IMR-90 (cell line): Measurements from ENCODE around the gene MRPL50. TPM values are rescaled to one million over a fixed set of nuclear protein-coding genes. Genes with fewer than 3 reads are reported as not detected.

Source experiments
- ATAC-seq: fragments of 200-7000 bp; cut with Tn5 transposase; 2 replicates; pipeline ENCODE4 v1.9.1; 2020; ENCODE audit warnings: low read depth, mild to moderate bottlenecking, moderate library complexity
- BruUV-seq: library from RNA; stranded (reverse); fragments of 400-500 nt; replicated peaks from 2 replicates; lab custom pipeline; 2021; lab: Mats Ljungman, UMichigan
- CTCF ChIA-PET: fragments of 300-600 bp; formaldehyde crosslinking; extraction: SDS; loops from one replicate; lab custom pipeline; 2021; ENCODE audit warnings: antibody characterized with exemption; lab: Yijun Ruan, JAX
- POLR2A ChIA-PET: fragments of 300-600 bp; sonication (Branson Sonifier 250); formaldehyde crosslinking; loops from one replicate; lab custom pipeline; 2022; ENCODE audit warnings: antibody characterized with exemption; ENCODE audit not compliant: unreplicated experiment; lab: Charles Lee
- DNase-seq: peaks from one replicate; pipeline ENCODE4 v3.0.0; 2013
- H2AFZ ChIP-seq: replicated peaks from 2 replicates; pipeline ENCODE3; 2013; ENCODE audit warnings: low read length, mild to moderate bottlenecking; ENCODE audit not compliant: poor library complexity
- H2AK5ac ChIP-seq: 2 replicates; pipeline ENCODE4 v1.6.1; 2013; ENCODE audit warnings: low read depth, low read length, inconsistent platforms
- H2AK9ac ChIP-seq: replicated peaks from 2 replicates; pipeline ENCODE3; 2013; ENCODE audit warnings: mild to moderate bottlenecking, low read depth, low read length, moderate library complexity; ENCODE audit not compliant: poor library complexity
- H2BK120ac ChIP-seq: 2 replicates; pipeline ENCODE4 v1.6.1; 2013; ENCODE audit warnings: low read depth, low read length, inconsistent platforms
- H2BK15ac ChIP-seq: 3 replicates; pipeline ENCODE4 v1.6.1; 2013; ENCODE audit warnings: low read depth, low read length, inconsistent platforms
- H2BK20ac ChIP-seq: 2 replicates; pipeline ENCODE4 v1.6.1; 2013; ENCODE audit warnings: low read depth, mild to moderate bottlenecking, inconsistent platforms, low read length, moderate library complexity
- H2BK5ac ChIP-seq: 2 replicates; pipeline ENCODE4 v1.6.1; 2013; ENCODE audit warnings: mild to moderate bottlenecking, low read depth, low read length, inconsistent platforms; ENCODE audit not compliant: poor library complexity, severe bottlenecking
- H3K14ac ChIP-seq: replicated peaks from 2 replicates; pipeline ENCODE4 v1.6.1; 2013; ENCODE audit warnings: low read depth, low read length, inconsistent platforms
- H3K18ac ChIP-seq: 2 replicates; pipeline ENCODE4 v1.6.1; 2013; ENCODE audit warnings: low read depth, low read length, control low read depth
- H3K23ac ChIP-seq: 2 replicates; pipeline ENCODE4 v1.6.1; 2013; ENCODE audit warnings: low read depth, low read length, inconsistent platforms
- H3K27ac ChIP-seq: 2 replicates; pipeline ENCODE4 v1.5.1; 2013; ENCODE audit warnings: mild to moderate bottlenecking, control low read depth, low read length; ENCODE audit not compliant: insufficient read depth
- H3K27me3 ChIP-seq: 2 replicates; pipeline ENCODE4 v1.6.1; 2013; ENCODE audit warnings: low read length; ENCODE audit not compliant: control insufficient read depth, insufficient read depth
- H3K36me3 ChIP-seq: 2 replicates; pipeline ENCODE4 v1.6.1; 2013; ENCODE audit warnings: low read length, mixed read lengths; ENCODE audit not compliant: control insufficient read depth, insufficient read depth
- H3K4ac ChIP-seq: 2 replicates; pipeline ENCODE4 v1.6.1; 2013; ENCODE audit warnings: low read depth, low read length, inconsistent platforms
- H3K4me1 ChIP-seq: 2 replicates; pipeline ENCODE4 v1.6.1; 2013; ENCODE audit warnings: low read length, mixed read lengths; ENCODE audit not compliant: control insufficient read depth, insufficient read depth
- H3K4me2 ChIP-seq: 2 replicates; pipeline ENCODE4 v1.6.1; 2013; ENCODE audit warnings: low read depth, mild to moderate bottlenecking, control low read depth, low read length, moderate library complexity
- H3K4me3 ChIP-seq: 2 replicates; pipeline ENCODE4 v1.5.1; 2013; ENCODE audit warnings: low read depth, mild to moderate bottlenecking, control low read depth, low read length, moderate library complexity; ENCODE audit not compliant: insufficient read depth
- H3K56ac ChIP-seq: 2 replicates; pipeline ENCODE4 v1.6.1; 2013; ENCODE audit warnings: low read length, inconsistent platforms; ENCODE audit not compliant: insufficient read depth; ENCODE audit errors: extremely low read depth
- H3K79me1 ChIP-seq, 2 experiments: 2 replicates each; pipeline ENCODE4 v1.6.1; 2013; ENCODE audit warnings: low read length in 2 of 2, inconsistent platforms in 1 of 2, low read depth in 1 of 2
- H3K9ac ChIP-seq: 2 replicates; pipeline ENCODE4 v1.6.1; 2013; ENCODE audit warnings: low read depth, low read length, control low read depth
- H3K9me1 ChIP-seq: 2 replicates; pipeline ENCODE4 v1.6.1; 2013; ENCODE audit warnings: low read length, inconsistent platforms; ENCODE audit not compliant: insufficient read depth
- H3K9me3 ChIP-seq: 2 replicates; pipeline ENCODE4 v1.6.1; 2013; ENCODE audit warnings: low read length; ENCODE audit not compliant: control insufficient read depth, insufficient read depth
- H4K20me1 ChIP-seq: 2 replicates; pipeline ENCODE4 v1.6.1; 2013; ENCODE audit warnings: low read length, inconsistent platforms; ENCODE audit not compliant: insufficient read depth
- H4K5ac ChIP-seq: 2 replicates; pipeline ENCODE4 v1.6.1; 2013; ENCODE audit warnings: mild to moderate bottlenecking, low read depth, low read length, control low read depth
- H4K8ac ChIP-seq, 2 experiments: 2 replicates each; pipeline ENCODE4 v1.6.1; 2013; ENCODE audit warnings: low read depth in 2 of 2, low read length in 2 of 2, control low read depth in 1 of 2, inconsistent platforms in 1 of 2
- H4K91ac ChIP-seq: 2 replicates; pipeline ENCODE4 v1.6.1; 2013; ENCODE audit warnings: low read depth, low read length, inconsistent platforms; ENCODE audit not compliant: insufficient read depth
- BHLHE40 ChIP-seq: fragments of 150-350 bp; IDR thresholded peaks from 2 replicates; pipeline ENCODE4 v1.6.1; 2016; ENCODE audit warnings: mild to moderate bottlenecking, low read depth, low read length
- CEBPB ChIP-seq: IDR thresholded peaks from 2 replicates; pipeline ENCODE4 v1.6.1; 2012; ENCODE audit warnings: low read depth, low read length, improper control_type of control experiment
- CHD1 ChIP-seq: IDR thresholded peaks from 2 replicates; pipeline ENCODE4 v1.6.1; 2012; ENCODE audit warnings: low read depth, low read length, improper control_type of control experiment
- FOS ChIP-seq: fragments of 150-350 bp; IDR thresholded peaks from 2 replicates; pipeline ENCODE4 v1.6.1; 2016; ENCODE audit warnings: low read depth, low read length
- MAFK ChIP-seq: IDR thresholded peaks from 2 replicates; pipeline ENCODE4 v1.6.1; 2012; ENCODE audit warnings: low read depth, low read length, improper control_type of control experiment
- MAZ ChIP-seq: IDR thresholded peaks from 2 replicates; pipeline ENCODE4 v1.6.1; 2012; ENCODE audit warnings: low read depth, mild to moderate bottlenecking, low read length, improper control_type of control experiment, moderate library complexity, borderline replicate concordance
- MXI1 ChIP-seq: IDR thresholded peaks from 2 replicates; pipeline ENCODE4 v1.6.1; 2012; ENCODE audit warnings: low read depth, mild to moderate bottlenecking, low read length, moderate library complexity, borderline replicate concordance
- NFE2L2 ChIP-seq: fragments of 150-350 bp; IDR thresholded peaks from 2 replicates; pipeline ENCODE4 v1.6.1; 2016; ENCODE audit warnings: low read depth, mild to moderate bottlenecking, low read length
- RAD21 ChIP-seq: IDR thresholded peaks from 2 replicates; pipeline ENCODE4 v1.6.1; 2012; ENCODE audit warnings: low read length, improper control_type of control experiment
- RFX5 ChIP-seq: IDR thresholded peaks from 2 replicates; pipeline ENCODE4 v1.8.0; 2012; ENCODE audit warnings: low read depth, mild to moderate bottlenecking, low read length, moderate library complexity
- WGBS, 2 experiments: methylation state at CpG; one replicate each; pipeline versions ENCODE4 v1.1.5 to v1.1.7; 2013; ENCODE audit warnings: missing lambda C conversion rate in 2 of 2; ENCODE audit not compliant: insufficient read length in 1 of 2; ENCODE audit errors: extremely low coverage in 2 of 2; 5-methylcytosine and 5-hydroxymethylcytosine counted together
- dilution Hi-C: fragments of 300-500 bp; cut with HindIII; formaldehyde crosslinking; loops from one replicate; pipeline ENCODE4 v1.14.3; 2018; ENCODE audit warnings: low sequenced_read_pairs; ENCODE audit not compliant: unreplicated experiment
- in situ Hi-C: fragments of 300-500 bp; cut with MboI; formaldehyde crosslinking; loops from 3 replicates; pipeline ENCODE4 v1.14.3; 2019; ENCODE audit warnings: low sequenced_read_pairs, inconsistent platforms, mixed read lengths
- intact Hi-C: fragments of 100-400 bp; cut with micrococcal nuclease; formaldehyde crosslinking; loops from 2 replicates; pipeline ENCODE4 v1.10.0; 2022
- polyA plus RNA-seq, 3 experiments: library from polyadenylated mRNA; depleted of rRNA; stranded (reverse); fragments of >200 nt; gene quantifications; 2 replicates each; pipeline ENCODE4 v1.2.3, GENCODE V29; 2012; ENCODE audit warnings: low replicate concordance in 1 of 3
- total RNA-seq: library from RNA; depleted of rRNA; stranded (reverse); fragments of >200 nt; gene quantifications from 2 replicates; pipeline ENCODE4 v1.2.3, GENCODE V29; 2012
- TF ChIP-seq, protein P1 (sequence below): fragments of 150-350 bp; IDR thresholded peaks from 2 replicates; pipeline ENCODE4 v1.6.1; 2016; ENCODE audit warnings: low read depth, mild to moderate bottlenecking, low read length, moderate library complexity, borderline replicate concordance
- TF ChIP-seq, protein P2 (sequence below): fragments of 150-350 bp; IDR thresholded peaks from 2 replicates; pipeline ENCODE4 v1.6.1; 2017; ENCODE audit warnings: mild to moderate bottlenecking, antibody characterized with exemption, low read length, low read depth

The MRPL50 gene
- total and polyA plus RNA-seq, 2 of the 4 experiments (the other 2 are of a cell fraction) = 7.5 to 8.6 TPM

DNA sequence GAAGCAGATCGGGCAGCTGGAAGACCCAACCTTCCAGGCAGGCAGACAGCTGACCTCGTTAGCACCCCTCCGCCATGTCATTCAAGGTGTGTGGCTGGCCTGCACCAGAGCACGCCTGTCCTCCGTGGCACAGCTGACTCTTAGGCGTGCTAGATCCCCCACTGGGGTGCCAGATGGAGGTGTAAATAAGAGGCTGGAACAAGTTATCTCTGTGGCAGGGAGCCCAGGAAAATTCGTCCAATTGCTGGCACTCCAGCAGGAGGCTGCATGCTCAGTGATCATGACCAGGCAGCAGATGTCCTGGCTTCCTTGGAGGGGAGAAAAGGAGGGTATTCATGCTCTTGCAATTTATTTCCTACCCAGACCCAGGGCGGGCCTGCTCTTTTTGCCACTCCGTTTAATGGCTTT, 45.0 kb upstream of the MRPL50 start:
- Histone ChIP-seq H3K18ac (no peak overlapping the region), H3K9me3 (no peaks in the 10 kb centered on the region), H2BK20ac (no peak overlapping the region), H3K23ac (no peak overlapping the region), H3K79me1 (no peaks in the 10 kb centered on the region), H3K56ac (no peak overlapping the region), H2AK9ac (no peak overlapping the region), H3K14ac (no peak overlapping the region), H2BK5ac (no peak overlapping the region), H4K20me1 (no peaks in the 10 kb centered on the region), H3K27ac (no peak overlapping the region), H2BK120ac (no peak overlapping the region), H4K8ac (no peak overlapping the region), H3K27me3 (peaks cover 4% of the 10 kb centered on the region), H3K4ac (no peak overlapping the region), H3K36me3 (no peaks in the 10 kb centered on the region), H3K9ac (no peak overlapping the region), H3K4me1 (no peaks in the 10 kb centered on the region), H2BK15ac (no peak overlapping the region), H3K4me2 (no peak overlapping the region), H2AK5ac (no peak overlapping the region), H4K5ac (no peak overlapping the region), H3K4me3 (no peak overlapping the region), H3K9me1 (no peaks in the 10 kb centered on the region), H2AFZ (no peak overlapping the region), H4K91ac (no peak overlapping the region)
- DNase-seq = no peak
- dilution Hi-C loops = no loop called here
- CTCF ChIA-PET = no interaction called here
- no peak for ATAC-seq
- TF ChIP-seq NFE2L2 = no peak
- no peak for TF ChIP-seq MAZ
- TF ChIP-seq, protein P1, sequence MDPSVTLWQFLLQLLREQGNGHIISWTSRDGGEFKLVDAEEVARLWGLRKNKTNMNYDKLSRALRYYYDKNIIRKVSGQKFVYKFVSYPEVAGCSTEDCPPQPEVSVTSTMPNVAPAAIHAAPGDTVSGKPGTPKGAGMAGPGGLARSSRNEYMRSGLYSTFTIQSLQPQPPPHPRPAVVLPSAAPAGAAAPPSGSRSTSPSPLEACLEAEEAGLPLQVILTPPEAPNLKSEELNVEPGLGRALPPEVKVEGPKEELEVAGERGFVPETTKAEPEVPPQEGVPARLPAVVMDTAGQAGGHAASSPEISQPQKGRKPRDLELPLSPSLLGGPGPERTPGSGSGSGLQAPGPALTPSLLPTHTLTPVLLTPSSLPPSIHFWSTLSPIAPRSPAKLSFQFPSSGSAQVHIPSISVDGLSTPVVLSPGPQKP = no peak
- TF ChIP-seq FOS = no peak
- TF ChIP-seq CHD1 = no peak
- no peak for TF ChIP-seq CEBPB
- no peak for TF ChIP-seq BHLHE40
- no peak for TF ChIP-seq RAD21
- TF ChIP-seq, protein P2, sequence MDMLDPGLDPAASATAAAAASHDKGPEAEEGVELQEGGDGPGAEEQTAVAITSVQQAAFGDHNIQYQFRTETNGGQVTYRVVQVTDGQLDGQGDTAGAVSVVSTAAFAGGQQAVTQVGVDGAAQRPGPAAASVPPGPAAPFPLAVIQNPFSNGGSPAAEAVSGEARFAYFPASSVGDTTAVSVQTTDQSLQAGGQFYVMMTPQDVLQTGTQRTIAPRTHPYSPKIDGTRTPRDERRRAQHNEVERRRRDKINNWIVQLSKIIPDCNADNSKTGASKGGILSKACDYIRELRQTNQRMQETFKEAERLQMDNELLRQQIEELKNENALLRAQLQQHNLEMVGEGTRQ = no peak
- TF ChIP-seq MXI1 = no peak
- TF ChIP-seq MAFK = no peak
- TF ChIP-seq RFX5 = no peak
- intact Hi-C loops = no loop called here
- in situ Hi-C loops = no loop called here
- BruUV-seq = no TSS peak
- 5% methylated on average over 5 of the region's 9 CpGs; no CpG with 5 or more reads in 1 of the 2 experiments for WGBS, 2 experiments
- POLR2A ChIA-PET = no interaction called here
